IMR-90 (cell line): Measurements from ENCODE around the gene ATP5F1D. TPM values are rescaled to one million over a fixed set of nuclear protein-coding genes. Genes with fewer than 3 reads are reported as not detected.

Experiments
- ATAC-seq: fragments of 200-7000 bp; cut with Tn5 transposase; 2 replicates; pipeline ENCODE4 v1.9.1; 2020; ENCODE audit warnings: low read depth, mild to moderate bottlenecking, moderate library complexity
- BruUV-seq: library from RNA; stranded (reverse); fragments of 400-500 nt; replicated peaks from 2 replicates; lab custom pipeline; 2021; lab: Mats Ljungman, UMichigan
- CTCF ChIA-PET: fragments of 300-600 bp; formaldehyde crosslinking; extraction: SDS; loops from one replicate; lab custom pipeline; 2021; ENCODE audit warnings: antibody characterized with exemption; lab: Yijun Ruan, JAX
- POLR2A ChIA-PET: fragments of 300-600 bp; sonication (Branson Sonifier 250); formaldehyde crosslinking; loops from one replicate; lab custom pipeline; 2022; ENCODE audit warnings: antibody characterized with exemption; ENCODE audit not compliant: unreplicated experiment; lab: Charles Lee
- DNase-seq: peaks from one replicate; pipeline ENCODE4 v3.0.0; 2013
- H2AFZ ChIP-seq: replicated peaks from 2 replicates; pipeline ENCODE3; 2013; ENCODE audit warnings: low read length, mild to moderate bottlenecking; ENCODE audit not compliant: poor library complexity
- H2AK5ac ChIP-seq: 2 replicates; pipeline ENCODE4 v1.6.1; 2013; ENCODE audit warnings: low read depth, low read length, inconsistent platforms
- H2AK9ac ChIP-seq: replicated peaks from 2 replicates; pipeline ENCODE3; 2013; ENCODE audit warnings: mild to moderate bottlenecking, low read depth, low read length, moderate library complexity; ENCODE audit not compliant: poor library complexity
- H2BK120ac ChIP-seq: 2 replicates; pipeline ENCODE4 v1.6.1; 2013; ENCODE audit warnings: low read depth, low read length, inconsistent platforms
- H2BK15ac ChIP-seq: 3 replicates; pipeline ENCODE4 v1.6.1; 2013; ENCODE audit warnings: low read depth, low read length, inconsistent platforms
- H2BK20ac ChIP-seq: 2 replicates; pipeline ENCODE4 v1.6.1; 2013; ENCODE audit warnings: low read depth, mild to moderate bottlenecking, inconsistent platforms, low read length, moderate library complexity
- H2BK5ac ChIP-seq: 2 replicates; pipeline ENCODE4 v1.6.1; 2013; ENCODE audit warnings: mild to moderate bottlenecking, low read depth, low read length, inconsistent platforms; ENCODE audit not compliant: poor library complexity, severe bottlenecking
- H3K14ac ChIP-seq: replicated peaks from 2 replicates; pipeline ENCODE4 v1.6.1; 2013; ENCODE audit warnings: low read depth, low read length, inconsistent platforms
- H3K18ac ChIP-seq: 2 replicates; pipeline ENCODE4 v1.6.1; 2013; ENCODE audit warnings: low read depth, low read length, control low read depth
- H3K23ac ChIP-seq: 2 replicates; pipeline ENCODE4 v1.6.1; 2013; ENCODE audit warnings: low read depth, low read length, inconsistent platforms
- H3K27ac ChIP-seq: 2 replicates; pipeline ENCODE4 v1.5.1; 2013; ENCODE audit warnings: mild to moderate bottlenecking, control low read depth, low read length; ENCODE audit not compliant: insufficient read depth
- H3K27me3 ChIP-seq: 2 replicates; pipeline ENCODE4 v1.6.1; 2013; ENCODE audit warnings: low read length; ENCODE audit not compliant: control insufficient read depth, insufficient read depth
- H3K36me3 ChIP-seq: 2 replicates; pipeline ENCODE4 v1.6.1; 2013; ENCODE audit warnings: low read length, mixed read lengths; ENCODE audit not compliant: control insufficient read depth, insufficient read depth
- H3K4ac ChIP-seq: 2 replicates; pipeline ENCODE4 v1.6.1; 2013; ENCODE audit warnings: low read depth, low read length, inconsistent platforms
- H3K4me1 ChIP-seq: 2 replicates; pipeline ENCODE4 v1.6.1; 2013; ENCODE audit warnings: low read length, mixed read lengths; ENCODE audit not compliant: control insufficient read depth, insufficient read depth
- H3K4me2 ChIP-seq: 2 replicates; pipeline ENCODE4 v1.6.1; 2013; ENCODE audit warnings: low read depth, mild to moderate bottlenecking, control low read depth, low read length, moderate library complexity
- H3K4me3 ChIP-seq: 2 replicates; pipeline ENCODE4 v1.5.1; 2013; ENCODE audit warnings: low read depth, mild to moderate bottlenecking, control low read depth, low read length, moderate library complexity; ENCODE audit not compliant: insufficient read depth
- H3K56ac ChIP-seq: 2 replicates; pipeline ENCODE4 v1.6.1; 2013; ENCODE audit warnings: low read length, inconsistent platforms; ENCODE audit not compliant: insufficient read depth; ENCODE audit errors: extremely low read depth
- H3K79me1 ChIP-seq, 2 experiments: 2 replicates each; pipeline ENCODE4 v1.6.1; 2013; ENCODE audit warnings: low read length in 2 of 2, inconsistent platforms in 1 of 2, low read depth in 1 of 2
- H3K9ac ChIP-seq: 2 replicates; pipeline ENCODE4 v1.6.1; 2013; ENCODE audit warnings: low read depth, low read length, control low read depth
- H3K9me1 ChIP-seq: 2 replicates; pipeline ENCODE4 v1.6.1; 2013; ENCODE audit warnings: low read length, inconsistent platforms; ENCODE audit not compliant: insufficient read depth
- H3K9me3 ChIP-seq: 2 replicates; pipeline ENCODE4 v1.6.1; 2013; ENCODE audit warnings: low read length; ENCODE audit not compliant: control insufficient read depth, insufficient read depth
- H4K20me1 ChIP-seq: 2 replicates; pipeline ENCODE4 v1.6.1; 2013; ENCODE audit warnings: low read length, inconsistent platforms; ENCODE audit not compliant: insufficient read depth
- H4K5ac ChIP-seq: 2 replicates; pipeline ENCODE4 v1.6.1; 2013; ENCODE audit warnings: mild to moderate bottlenecking, low read depth, low read length, control low read depth
- H4K8ac ChIP-seq, 2 experiments: 2 replicates each; pipeline ENCODE4 v1.6.1; 2013; ENCODE audit warnings: low read depth in 2 of 2, low read length in 2 of 2, control low read depth in 1 of 2, inconsistent platforms in 1 of 2
- H4K91ac ChIP-seq: 2 replicates; pipeline ENCODE4 v1.6.1; 2013; ENCODE audit warnings: low read depth, low read length, inconsistent platforms; ENCODE audit not compliant: insufficient read depth
- FOS ChIP-seq: fragments of 150-350 bp; IDR thresholded peaks from 2 replicates; pipeline ENCODE4 v1.6.1; 2016; ENCODE audit warnings: low read depth, low read length
- NFE2L2 ChIP-seq: fragments of 150-350 bp; IDR thresholded peaks from 2 replicates; pipeline ENCODE4 v1.6.1; 2016; ENCODE audit warnings: low read depth, mild to moderate bottlenecking, low read length
- POLR2A ChIP-seq: IDR thresholded peaks from 2 replicates; pipeline ENCODE4 v1.6.1; 2012; ENCODE audit warnings: mild to moderate bottlenecking, low read depth, low read length
- WGBS, 2 experiments: methylation state at CpG; one replicate each; pipeline versions ENCODE4 v1.1.5 to v1.1.7; 2013; ENCODE audit warnings: missing lambda C conversion rate in 2 of 2; ENCODE audit not compliant: insufficient read length in 1 of 2; ENCODE audit errors: extremely low coverage in 2 of 2; 5-methylcytosine and 5-hydroxymethylcytosine counted together
- dilution Hi-C: fragments of 300-500 bp; cut with HindIII; formaldehyde crosslinking; loops from one replicate; pipeline ENCODE4 v1.14.3; 2018; ENCODE audit warnings: low sequenced_read_pairs; ENCODE audit not compliant: unreplicated experiment
- in situ Hi-C: fragments of 300-500 bp; cut with MboI; formaldehyde crosslinking; loops from 3 replicates; pipeline ENCODE4 v1.14.3; 2019; ENCODE audit warnings: low sequenced_read_pairs, inconsistent platforms, mixed read lengths
- intact Hi-C: fragments of 100-400 bp; cut with micrococcal nuclease; formaldehyde crosslinking; loops from 2 replicates; pipeline ENCODE4 v1.10.0; 2022
- polyA plus RNA-seq, 3 experiments: library from polyadenylated mRNA; depleted of rRNA; stranded (reverse); fragments of >200 nt; gene quantifications; 2 replicates each; pipeline ENCODE4 v1.2.3, GENCODE V29; 2012; ENCODE audit warnings: low replicate concordance in 1 of 3
- total RNA-seq: library from RNA; depleted of rRNA; stranded (reverse); fragments of >200 nt; gene quantifications from 2 replicates; pipeline ENCODE4 v1.2.3, GENCODE V29; 2012

Gene ATP5F1D
- total and polyA plus RNA-seq, 2 of the 4 experiments (the other 2 are of a cell fraction) = 7.3 to 140 TPM

DNA sequence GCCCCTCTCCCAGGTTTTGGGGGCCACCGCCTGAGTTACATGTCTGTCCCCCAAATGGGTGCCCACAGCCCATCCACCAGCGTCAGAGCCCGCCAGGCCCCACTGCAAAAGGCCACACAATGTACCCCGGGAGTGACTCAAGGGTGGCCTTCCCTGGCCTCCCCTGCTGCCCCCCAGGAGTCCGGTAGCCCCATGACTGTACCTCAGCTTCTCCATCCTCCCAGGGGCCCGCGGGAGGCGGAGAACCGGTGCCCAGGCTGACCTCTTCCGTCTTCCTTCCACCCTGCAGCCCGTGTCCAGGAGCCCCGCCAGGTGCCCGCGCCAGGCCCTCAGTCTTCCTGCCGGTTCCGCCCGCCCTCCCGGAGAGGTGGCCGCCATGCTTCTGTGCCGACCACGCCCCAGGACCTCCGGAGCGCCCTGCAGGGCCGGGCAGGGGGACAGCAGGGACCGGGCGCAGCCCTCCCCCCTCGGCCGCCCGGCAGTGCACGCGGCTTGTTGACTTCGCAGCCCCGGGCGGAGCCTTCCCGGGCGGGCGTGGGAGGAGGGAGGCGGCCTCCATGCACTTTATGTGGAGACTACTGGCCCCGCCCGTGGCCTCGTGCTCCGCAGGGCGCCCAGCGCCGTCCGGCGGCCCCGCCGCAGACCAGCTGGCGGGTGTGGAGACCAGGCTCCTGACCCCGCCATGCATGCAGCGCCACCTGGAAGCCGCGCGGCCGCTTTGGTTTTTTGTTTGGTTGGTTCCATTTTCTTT, 14.1 kb upstream of the ATP5F1D start:
- dilution Hi-C loops (no loop called here), in situ Hi-C loops (no loop called here), intact Hi-C loops (no loop called here)
- no peak overlapping the region for H2BK5ac ChIP-seq
- H2AK9ac ChIP-seq = peak overlapping the region; percentile 25
- H4K8ac ChIP-seq = no peak overlapping the region
- peaks cover 52% of the 10 kb centered on the region for H3K36me3 ChIP-seq
- no peak overlapping the region for H2AK5ac ChIP-seq
- no peak overlapping the region for H3K4me2 ChIP-seq
- no peak overlapping the region for H3K23ac ChIP-seq
- peaks cover 3% of the 10 kb centered on the region for H3K4me1 ChIP-seq
- no TSS peak for BruUV-seq
- H3K79me1 ChIP-seq = peaks cover 0 to 23% of the 10 kb centered on the region in 2 experiments; a peak in 2 of 4 replicates
- H3K18ac ChIP-seq = no peak overlapping the region
- no peak for ATAC-seq
- CTCF ChIA-PET = no interaction called here
- no peak overlapping the region for H2BK15ac ChIP-seq
- DNase-seq = no peak
- POLR2A ChIA-PET = no interaction called here
- no peak overlapping the region for H3K56ac ChIP-seq
- no CpG with 5 or more reads among the region's 56 CpGs for WGBS, 2 experiments
- no peak overlapping the region for H3K4me3 ChIP-seq
- H4K91ac ChIP-seq = no peak overlapping the region
- H3K14ac ChIP-seq = no peak overlapping the region
- H4K5ac ChIP-seq = no peak overlapping the region
- peaks cover 23% of the 10 kb centered on the region for H4K20me1 ChIP-seq
- H3K27ac ChIP-seq = no peak overlapping the region
- no peak overlapping the region for H2BK20ac ChIP-seq
- no peak overlapping the region for H2AFZ ChIP-seq
- H3K9me3 ChIP-seq = no peaks in the 10 kb centered on the region
- H2BK120ac ChIP-seq = no peak overlapping the region
- no peaks in the 10 kb centered on the region for H3K9me1 ChIP-seq
- H3K27me3 ChIP-seq = no peaks in the 10 kb centered on the region
- H3K9ac ChIP-seq = no peak overlapping the region
- no peak for TF ChIP-seq FOS
- TF ChIP-seq POLR2A = peak; percentile 28; the same call in 1 of the 2 replicates
- no peak for TF ChIP-seq NFE2L2
- H3K4ac ChIP-seq = no peak overlapping the region
